MM.1S (cell line): ENCODE results near the gene SH3RF3.

Source experiments
- CTCF ChIP-seq: fragments of 300-600 bp; sonication (generic); IDR thresholded peaks from 2 replicates; pipeline ENCODE4 v1.5.1; 2016; ENCODE audit warnings: antibody characterized with exemption, low read length, mixed read lengths
- EZH2 ChIP-seq: fragments of 300-600 bp; sonication (generic); optimal IDR thresholded peaks from 2 replicates; pipeline ENCODE3; 2017; ENCODE audit warnings: low read depth, mild to moderate bottlenecking, antibody characterized with exemption, low read length, mixed read lengths
- EZH2phosphoT487 ChIP-seq: fragments of 300-600 bp; sonication (generic); IDR thresholded peaks from 2 replicates; pipeline ENCODE4 v1.6.1; 2018; ENCODE audit warnings: antibody characterized with exemption, low read length

- TF ChIP-seq CTCF (no peak), EZH2 (no peak), EZH2phosphoT487 (no peak)
Measured at GRCh38 chr2:109222422-109222821, 93.4 kb downstream of the SH3RF3 start.
